ENCODE data around the gene TIMP3. TPM values are rescaled to one million over a fixed set of nuclear protein-coding genes. Genes with fewer than 3 reads are reported as not detected.

TIMP3 gene
- total and polyA plus RNA-seq, 2 of the 4 experiments (the other 2 are of a cell fraction): 98.8 to 179 TPM

DNA sequence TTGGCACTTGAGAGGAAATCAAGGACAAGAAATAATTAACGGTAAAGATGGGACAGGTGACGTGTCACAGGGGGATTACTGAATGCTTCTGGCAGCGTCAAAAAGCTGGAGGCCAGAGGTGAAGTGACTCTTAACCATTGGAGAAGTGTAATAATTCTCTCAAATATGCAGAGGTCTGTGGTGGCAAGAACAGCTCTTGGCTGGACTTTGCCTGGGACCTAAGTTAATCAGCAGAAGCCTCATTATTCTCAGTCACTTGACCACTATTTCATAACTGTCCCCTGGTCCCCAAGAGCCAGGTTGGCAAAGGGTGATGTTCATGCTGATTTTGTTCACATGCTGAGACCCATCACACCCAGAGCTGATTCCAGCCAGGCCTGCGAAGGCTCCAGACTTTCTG lies 72.9 kb downstream of the TIMP3 start:
- no peak overlapping the region for H3K9ac ChIP-seq (ENCODE audit: low read depth, low read length)
- H3K56ac ChIP-seq (ENCODE audit: extremely low read depth, insufficient read depth, low read length): no peak overlapping the region
- dilution Hi-C loops (cut with HindIII; ENCODE audit: low sequenced_read_pairs, unreplicated experiment): no loop called here
- in situ Hi-C loops (cut with MboI; ENCODE audit: low sequenced_read_pairs): no loop called here
- H3K4me1 ChIP-seq (ENCODE audit: control insufficient read depth, insufficient read depth, low read length): no peaks in the 10 kb centered on the region
- no peak overlapping the region for H3K27ac ChIP-seq (ENCODE audit: insufficient read depth, low read length)
- no peak overlapping the region for H2AK5ac ChIP-seq (ENCODE audit: low read depth, low read length)
- H4K8ac ChIP-seq (ENCODE audit: low read depth in 2 of 2, low read length in 2 of 2): no peak overlapping the region
- no peak overlapping the region for H3K23ac ChIP-seq (ENCODE audit: low read depth, low read length)
- H3K9me1 ChIP-seq (ENCODE audit: insufficient read depth, low read length): no peaks in the 10 kb centered on the region
- ChIA-PET CTCF (no interaction called here), POLR2A (ENCODE audit: unreplicated experiment) (no interaction called here)
- no peak overlapping the region for H2AK9ac ChIP-seq (replicated peaks; ENCODE audit: low read depth, low read length, poor library complexity)
- H4K91ac ChIP-seq (ENCODE audit: insufficient read depth, low read depth, low read length): no peak overlapping the region
- H4K5ac ChIP-seq (ENCODE audit: low read depth, low read length): no peak overlapping the region
- H2BK5ac ChIP-seq (ENCODE audit: low read depth, low read length, poor library complexity, severe bottlenecking): no peak overlapping the region
- intact Hi-C loops (cut with micrococcal nuclease): no loop called here
- no peak overlapping the region for H2AFZ ChIP-seq (replicated peaks; ENCODE audit: low read length, poor library complexity)
- no peak overlapping the region for H3K4me3 ChIP-seq (ENCODE audit: insufficient read depth, low read depth, low read length)
- 61% methylated on average over 3 of the region's 4 CpGs; no CpG with 5 or more reads in 1 of the 2 experiments for WGBS, 2 experiments (ENCODE audit: extremely low coverage in 2 of 2, insufficient read length in 1 of 2)
- no peak overlapping the region for H2BK20ac ChIP-seq (ENCODE audit: low read depth, low read length)
- DNase-seq: no peak
- no peak for ATAC-seq (ENCODE audit: low read depth)
- no peaks in the 10 kb centered on the region for H4K20me1 ChIP-seq (ENCODE audit: insufficient read depth, low read length)
- BruUV-seq (replicated peaks): no TSS peak
- H3K18ac ChIP-seq (ENCODE audit: low read depth, low read length): no peak overlapping the region
- no peak overlapping the region for H3K14ac ChIP-seq (replicated peaks; ENCODE audit: low read depth, low read length)
- no peaks in the 10 kb centered on the region for H3K36me3 ChIP-seq (ENCODE audit: control insufficient read depth, insufficient read depth, low read length)
- no peak overlapping the region for H3K4me2 ChIP-seq (ENCODE audit: low read depth, low read length)
- TF ChIP-seq CHD1 (IDR thresholded peaks at IDR 0.05; ENCODE audit: low read depth, low read length) (no peak), MAZ (IDR thresholded peaks at IDR 0.05; ENCODE audit: borderline replicate concordance, low read depth, low read length) (no peak), RCOR1 (IDR thresholded peaks at IDR 0.05; ENCODE audit: insufficient replicate concordance, low read length) (no peak), CEBPB (IDR thresholded peaks at IDR 0.05; ENCODE audit: low read depth, low read length) (no peak), NFE2L2 (IDR thresholded peaks at IDR 0.05; ENCODE audit: low read depth, low read length) (no peak), MXI1 (IDR thresholded peaks at IDR 0.05; ENCODE audit: borderline replicate concordance, low read depth, low read length) (no peak), USF2 (IDR thresholded peaks at IDR 0.05; ENCODE audit: low read depth, low read length) (no peak), RFX5 (IDR thresholded peaks at IDR 0.05; ENCODE audit: low read depth, low read length) (no peak), MAFK (IDR thresholded peaks at IDR 0.05; ENCODE audit: low read depth, low read length) (no peak), FOS (IDR thresholded peaks at IDR 0.05; ENCODE audit: low read depth, low read length) (no peak), BHLHE40 (IDR thresholded peaks at IDR 0.05; ENCODE audit: low read depth, low read length) (no peak), ELK1 (IDR thresholded peaks at IDR 0.05; ENCODE audit: borderline replicate concordance, low read depth, low read length) (no peak), SMC3 (IDR thresholded peaks at IDR 0.05; ENCODE audit: low read depth, low read length) (no peak), CTCF (conservative IDR thresholded peaks at IDR 0.05; ENCODE audit: low read depth, low read length) (no peak), POLR2A (IDR thresholded peaks at IDR 0.05; ENCODE audit: low read depth, low read length) (no peak), RAD21 (IDR thresholded peaks at IDR 0.05; ENCODE audit: low read length) (no peak)
- no peaks in the 10 kb centered on the region for H3K79me1 ChIP-seq (ENCODE audit: low read depth in 1 of 2, low read length in 2 of 2)
- no peak overlapping the region for H2BK15ac ChIP-seq (ENCODE audit: low read depth, low read length)
- H3K27me3 ChIP-seq (ENCODE audit: control insufficient read depth, insufficient read depth, low read length): peaks cover 39% of the 10 kb centered on the region
- no peak overlapping the region for H3K4ac ChIP-seq (ENCODE audit: low read depth, low read length)
- H3K9me3 ChIP-seq (ENCODE audit: control insufficient read depth, insufficient read depth, low read length): no peaks in the 10 kb centered on the region
- H2BK120ac ChIP-seq (ENCODE audit: low read depth, low read length): no peak overlapping the region

All from IMR-90 (cell line).